Measurements from ENCODE around the gene FPR1.

The FPR1 gene

DNA sequence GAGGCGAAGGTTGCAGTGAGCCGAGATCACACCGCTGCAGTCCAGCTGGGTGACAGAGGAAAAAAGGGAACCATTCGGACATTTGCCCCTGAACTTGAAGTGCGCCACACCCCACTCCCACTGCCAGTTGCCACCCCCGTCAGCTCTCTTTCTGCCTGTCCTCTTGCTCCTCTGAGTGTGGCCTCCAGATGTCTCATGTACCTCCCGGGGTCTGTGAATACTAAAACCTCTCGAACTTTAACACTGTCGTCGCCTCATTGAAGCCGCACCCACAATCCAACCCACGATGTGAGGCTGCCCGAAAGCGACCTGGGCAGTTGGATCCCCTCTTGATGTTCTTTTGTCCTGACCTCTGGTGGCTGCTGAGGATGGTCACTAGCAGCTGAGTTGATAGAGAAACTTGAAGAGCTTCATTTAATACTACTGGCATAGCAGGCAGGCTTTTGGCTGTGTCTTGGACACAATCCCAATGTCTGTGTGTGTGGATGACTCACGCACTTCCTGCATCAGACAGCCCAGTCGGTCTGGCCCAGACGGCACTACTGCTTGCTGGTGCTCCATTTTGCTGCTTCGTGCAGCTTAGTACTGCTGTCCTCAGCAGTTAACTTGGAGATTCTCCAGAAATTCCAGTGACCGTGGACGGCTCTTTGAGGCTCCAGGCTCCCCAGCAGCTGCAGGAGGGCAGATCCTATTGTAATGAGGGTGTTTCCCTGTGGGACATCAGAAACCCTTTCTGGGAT lies 47.5 kb upstream of the FPR1 start:
- DNase-seq (no peak), ATAC-seq (ENCODE audit: insufficient read depth, low read depth) (0 out of 3 replicates have a peak, but pooled peaks have one; percentile 42)
- Histone ChIP-seq H3K79me2 (ENCODE audit: insufficient read depth, low read length) (no peaks in the 10 kb centered on the region), H2AFZ (ENCODE audit: low read depth, low read length) (no peak overlapping the region), H3K4me1 (ENCODE audit: insufficient read depth, low read length) (peaks cover 9% of the 10 kb centered on the region), H3K4me2 (ENCODE audit: insufficient read depth, low read length) (no peak overlapping the region), H3K9ac (ENCODE audit: low read depth, low read length) (no peak overlapping the region), H3K27ac (ENCODE audit: low read length) (no peak overlapping the region), H4K20me1 (ENCODE audit: insufficient read depth, low read length) (no peaks in the 10 kb centered on the region), H3K27me3 (ENCODE audit: insufficient read depth, low read length, poor library complexity) (no peaks in the 10 kb centered on the region), H3K9me3 (ENCODE audit: insufficient read depth, low read length, severe bottlenecking) (no peaks in the 10 kb centered on the region), H3K4me3 (ENCODE audit: low read depth in 1 of 2, low read length in 2 of 2) (no peak overlapping the region), H3K36me3 (ENCODE audit: insufficient read depth, low read length) (no peaks in the 10 kb centered on the region)
- TF ChIP-seq, protein P1, sequence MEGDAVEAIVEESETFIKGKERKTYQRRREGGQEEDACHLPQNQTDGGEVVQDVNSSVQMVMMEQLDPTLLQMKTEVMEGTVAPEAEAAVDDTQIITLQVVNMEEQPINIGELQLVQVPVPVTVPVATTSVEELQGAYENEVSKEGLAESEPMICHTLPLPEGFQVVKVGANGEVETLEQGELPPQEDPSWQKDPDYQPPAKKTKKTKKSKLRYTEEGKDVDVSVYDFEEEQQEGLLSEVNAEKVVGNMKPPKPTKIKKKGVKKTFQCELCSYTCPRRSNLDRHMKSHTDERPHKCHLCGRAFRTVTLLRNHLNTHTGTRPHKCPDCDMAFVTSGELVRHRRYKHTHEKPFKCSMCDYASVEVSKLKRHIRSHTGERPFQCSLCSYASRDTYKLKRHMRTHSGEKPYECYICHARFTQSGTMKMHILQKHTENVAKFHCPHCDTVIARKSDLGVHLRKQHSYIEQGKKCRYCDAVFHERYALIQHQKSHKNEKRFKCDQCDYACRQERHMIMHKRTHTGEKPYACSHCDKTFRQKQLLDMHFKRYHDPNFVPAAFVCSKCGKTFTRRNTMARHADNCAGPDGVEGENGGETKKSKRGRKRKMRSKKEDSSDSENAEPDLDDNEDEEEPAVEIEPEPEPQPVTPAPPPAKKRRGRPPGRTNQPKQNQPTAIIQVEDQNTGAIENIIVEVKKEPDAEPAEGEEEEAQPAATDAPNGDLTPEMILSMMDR (IDR thresholded peaks at IDR 0.05; ENCODE audit: borderline replicate concordance, extremely low read depth, low read length, poor library complexity, severe bottlenecking): no peak
- TF ChIP-seq EZH2 (IDR thresholded peaks at IDR 0.05; ENCODE audit: borderline replicate concordance, low read depth, low read length, severe bottlenecking): no peak

DNA sequence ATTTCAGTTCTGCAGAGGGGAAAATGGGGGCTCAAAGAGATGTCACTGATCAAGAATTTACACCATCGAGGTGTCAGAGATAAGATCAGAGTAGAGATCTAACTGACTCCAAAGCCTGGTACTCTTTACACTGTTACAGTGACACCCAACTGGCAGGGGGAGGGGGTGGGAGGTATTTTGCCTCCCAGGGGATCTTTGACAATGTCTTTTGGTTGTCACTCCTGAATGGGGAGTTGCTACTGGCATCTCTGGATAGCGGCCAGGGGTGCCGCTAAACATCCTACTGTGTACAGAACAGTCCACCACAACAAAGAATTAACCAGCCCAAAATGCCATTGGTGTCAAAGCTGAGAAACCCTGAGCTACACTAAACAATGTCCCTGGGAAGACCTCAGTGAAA lies 46.4 kb upstream of the FPR1 start:
- TF ChIP-seq, protein P1 (IDR thresholded peaks at IDR 0.05; ENCODE audit: borderline replicate concordance, extremely low read depth, low read length, poor library complexity, severe bottlenecking): no peak
- TF ChIP-seq EZH2 (IDR thresholded peaks at IDR 0.05; ENCODE audit: borderline replicate concordance, low read depth, low read length, severe bottlenecking): no peak
- Histone ChIP-seq H3K4me3 (ENCODE audit: low read depth in 1 of 2, low read length in 2 of 2) (no peak overlapping the region), H3K4me2 (ENCODE audit: insufficient read depth, low read length) (no peak overlapping the region), H3K36me3 (ENCODE audit: insufficient read depth, low read length) (no peaks in the 10 kb centered on the region), H3K4me1 (ENCODE audit: insufficient read depth, low read length) (peaks cover 9% of the 10 kb centered on the region), H3K79me2 (ENCODE audit: insufficient read depth, low read length) (no peaks in the 10 kb centered on the region), H3K9ac (ENCODE audit: low read depth, low read length) (no peak overlapping the region), H2AFZ (ENCODE audit: low read depth, low read length) (no peak overlapping the region), H3K27ac (ENCODE audit: low read length) (no peak overlapping the region), H4K20me1 (ENCODE audit: insufficient read depth, low read length) (no peaks in the 10 kb centered on the region), H3K9me3 (ENCODE audit: insufficient read depth, low read length, severe bottlenecking) (no peaks in the 10 kb centered on the region), H3K27me3 (ENCODE audit: insufficient read depth, low read length, poor library complexity) (no peaks in the 10 kb centered on the region)
- no peak for ATAC-seq (ENCODE audit: insufficient read depth, low read depth)
- no peak for DNase-seq

DNA sequence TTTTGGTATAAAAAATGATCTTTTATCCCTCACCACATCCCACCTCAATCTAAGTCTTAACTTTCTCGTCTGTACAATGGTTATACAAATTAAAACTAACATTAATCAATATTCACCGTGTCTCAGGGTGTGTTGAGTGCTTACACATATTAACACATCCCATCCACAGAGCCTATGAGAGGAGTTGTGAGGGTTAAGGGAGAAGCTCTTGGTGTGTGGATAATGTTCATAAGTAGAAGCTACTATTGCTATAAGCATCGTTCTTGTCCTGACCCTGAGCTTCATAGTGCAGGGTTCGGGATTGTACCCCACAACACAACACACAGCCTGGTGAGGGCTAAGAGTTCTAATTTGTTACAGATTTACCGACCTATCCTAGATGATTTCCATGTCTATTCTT lies 45.8 kb upstream of the FPR1 start:
- Histone ChIP-seq H3K27me3 (ENCODE audit: insufficient read depth, low read length, poor library complexity) (no peaks in the 10 kb centered on the region), H3K36me3 (ENCODE audit: insufficient read depth, low read length) (no peaks in the 10 kb centered on the region), H3K4me3 (ENCODE audit: low read depth in 1 of 2, low read length in 2 of 2) (no peak overlapping the region), H3K4me2 (ENCODE audit: insufficient read depth, low read length) (no peak overlapping the region), H2AFZ (ENCODE audit: low read depth, low read length) (no peak overlapping the region), H3K79me2 (ENCODE audit: insufficient read depth, low read length) (no peaks in the 10 kb centered on the region), H3K9ac (ENCODE audit: low read depth, low read length) (no peak overlapping the region), H3K9me3 (ENCODE audit: insufficient read depth, low read length, severe bottlenecking) (no peaks in the 10 kb centered on the region), H3K27ac (ENCODE audit: low read length) (no peak overlapping the region), H4K20me1 (ENCODE audit: insufficient read depth, low read length) (no peaks in the 10 kb centered on the region), H3K4me1 (ENCODE audit: insufficient read depth, low read length) (peaks cover 9% of the 10 kb centered on the region)
- DNase-seq: no peak
- ATAC-seq (ENCODE audit: insufficient read depth, low read depth): no peak
- no peak for TF ChIP-seq EZH2 (IDR thresholded peaks at IDR 0.05; ENCODE audit: borderline replicate concordance, low read depth, low read length, severe bottlenecking)
- TF ChIP-seq, protein P1 (IDR thresholded peaks at IDR 0.05; ENCODE audit: borderline replicate concordance, extremely low read depth, low read length, poor library complexity, severe bottlenecking): no peak
